Natural killer cell (primary cell): ENCODE data around the gene PLD1. TPM values are rescaled to one million over a fixed set of nuclear protein-coding genes. Genes with fewer than 3 reads are reported as not detected.

Experiments
- ATAC-seq, 3 donors: fragments of 150-1000 bp in 2 of 3; fragments of 200-7000 bp in 1 of 3; cut with Tn5 transposase; 1 replicate in 1 of 3; 2 replicates in 2 of 3; pipeline ENCODE4 v1.10.0; 2021; ENCODE audit warnings: mild to moderate bottlenecking in 2 of 3, moderate library complexity in 2 of 3
- DNase-seq, 2 donors: peaks; one replicate each; pipeline versions ENCODE4 v3.0.0 to v3.0.0-alpha.2; 2013 to 2021; ENCODE audit warnings: mixed read lengths in 1 of 2
- H3K27ac ChIP-seq: one replicate; pipeline ENCODE4 v1.5.1; 2013; ENCODE audit warnings: mild to moderate bottlenecking, low read length
- H3K27me3 ChIP-seq: one replicate; pipeline ENCODE4 v1.6.1; 2013; ENCODE audit warnings: low read length; ENCODE audit not compliant: control insufficient read depth, insufficient read depth
- H3K36me3 ChIP-seq: one replicate; pipeline ENCODE4 v1.6.1; 2013; ENCODE audit warnings: low read length; ENCODE audit not compliant: control insufficient read depth, insufficient read depth
- H3K4me1 ChIP-seq: one replicate; pipeline ENCODE4 v1.6.1; 2013; ENCODE audit warnings: low read length; ENCODE audit not compliant: control insufficient read depth, insufficient read depth
- H3K4me3 ChIP-seq: one replicate; pipeline ENCODE4 v1.5.1; 2013; ENCODE audit warnings: low read length
- H3K9me3 ChIP-seq: one replicate; pipeline ENCODE4 v1.6.1; 2013; ENCODE audit warnings: low read length; ENCODE audit not compliant: control insufficient read depth, insufficient read depth
- H3K27ac Mint-ChIP-seq, 2 donors: one replicate each; pipeline ENCODE4 v1.8.0; 2022; ENCODE audit warnings: mild to moderate bottlenecking in 2 of 2, mixed read lengths in 2 of 2, moderate library complexity in 1 of 2
- H3K27me3 Mint-ChIP-seq, 2 donors: one replicate each; pipeline ENCODE4 v1.8.0; 2022; ENCODE audit warnings: low read depth in 2 of 2, mixed read lengths in 2 of 2
- H3K36me3 Mint-ChIP-seq: one replicate; pipeline ENCODE4 v1.8.0; 2022; ENCODE audit warnings: mixed read lengths
- H3K4me1 Mint-ChIP-seq, 2 donors: one replicate each; pipeline ENCODE4 v1.8.0; 2022; ENCODE audit warnings: mixed read lengths in 2 of 2
- H3K4me3 Mint-ChIP-seq: one replicate; pipeline ENCODE4 v1.8.0; 2022; ENCODE audit warnings: mild to moderate bottlenecking, moderate library complexity, mixed read lengths
- H3K9me3 Mint-ChIP-seq, 2 donors: one replicate each; pipeline ENCODE4 v1.8.0; 2022; ENCODE audit warnings: mixed read lengths in 2 of 2
- WGBS: methylation state at CpG from one replicate; pipeline ENCODE4 v1.1.7; 2013; ENCODE audit warnings: missing lambda C conversion rate; ENCODE audit not compliant: insufficient coverage; 5-methylcytosine and 5-hydroxymethylcytosine counted together
- intact Hi-C: fragments of 100-400 bp; cut with micrococcal nuclease; formaldehyde crosslinking; loops from one replicate; pipeline ENCODE4 v1.14.2; 2022
- total RNA-seq, 4 donors: library from RNA; stranded (reverse); fragments of 120-200 nt in 1 of 4; gene quantifications; one replicate each; pipeline versions ENCODE4 v1.2.3 to v1.2.4, GENCODE V29; 2013 to 2022
- TF ChIP-seq, protein P1 (sequence below): fragments of 200-600 bp; IDR thresholded peaks from one replicate; pipeline ENCODE4 v1.8.0; 2022; ENCODE audit warnings: antibody characterized with exemption

Gene PLD1
- total RNA-seq, 3 donors from 2014 or later (not counting 1 experiment from before 2014, with no cell fraction given): 13.2 to 26.3 (median 17.1) TPM

DNA sequence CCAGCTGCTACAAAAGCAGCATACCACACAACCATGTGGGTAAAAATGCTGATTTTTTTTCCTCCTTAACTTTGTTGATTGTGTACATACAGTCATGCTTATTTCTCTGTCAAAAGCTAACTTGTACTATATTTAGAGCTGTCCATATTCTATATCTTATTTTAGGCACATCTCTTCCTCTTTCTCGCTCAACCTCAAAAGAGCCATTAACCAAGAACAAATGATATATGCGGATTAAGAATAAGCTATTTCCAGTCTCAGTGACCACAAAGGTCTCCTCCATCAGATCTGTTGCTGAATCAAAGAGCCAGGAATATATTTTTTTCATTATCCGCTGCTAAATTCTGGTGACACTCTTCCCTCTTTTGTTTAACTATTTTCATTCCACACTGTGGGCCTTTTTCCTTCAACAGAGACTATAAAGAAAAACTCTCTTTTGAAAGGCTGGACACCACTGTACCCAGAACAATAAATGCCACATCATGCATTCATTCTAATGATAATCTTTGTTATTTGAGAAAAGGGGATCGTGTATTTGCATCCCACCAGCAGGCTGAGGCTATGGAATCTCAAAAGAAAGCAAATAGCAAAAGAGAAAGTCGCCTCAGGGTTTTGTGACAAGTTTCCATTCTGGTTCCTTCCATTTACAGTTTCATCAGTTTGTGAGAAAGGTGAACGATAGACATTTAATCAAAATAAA is 40.8 kb upstream of the PLD1 start:
- Histone ChIP-seq H3K9me3 (no peaks in the 10 kb centered on the region), H3K36me3 (no peaks in the 10 kb centered on the region), H3K4me1 (no peaks in the 10 kb centered on the region), H3K27ac (no peak overlapping the region), H3K27me3 (no peaks in the 10 kb centered on the region), H3K4me3 (no peak overlapping the region)
- Mint-ChIP-seq H3K9me3 (peaks cover 2 to 3% of the 10 kb centered on the region in 2 donors), H3K27ac (no peak overlapping the region), H3K36me3 (peaks cover 12% of the 10 kb centered on the region), H3K4me1 (no peaks in the 10 kb centered on the region), H3K4me3 (no peak overlapping the region), H3K27me3 (peaks cover under 1 to 11% of the 10 kb centered on the region in 2 donors)
- 66% methylated on average over 6 of the region's 6 CpGs for WGBS
- DNase-seq (no peak), ATAC-seq (no peak)
- intact Hi-C loops: no loop called here
- TF ChIP-seq, protein P1, sequence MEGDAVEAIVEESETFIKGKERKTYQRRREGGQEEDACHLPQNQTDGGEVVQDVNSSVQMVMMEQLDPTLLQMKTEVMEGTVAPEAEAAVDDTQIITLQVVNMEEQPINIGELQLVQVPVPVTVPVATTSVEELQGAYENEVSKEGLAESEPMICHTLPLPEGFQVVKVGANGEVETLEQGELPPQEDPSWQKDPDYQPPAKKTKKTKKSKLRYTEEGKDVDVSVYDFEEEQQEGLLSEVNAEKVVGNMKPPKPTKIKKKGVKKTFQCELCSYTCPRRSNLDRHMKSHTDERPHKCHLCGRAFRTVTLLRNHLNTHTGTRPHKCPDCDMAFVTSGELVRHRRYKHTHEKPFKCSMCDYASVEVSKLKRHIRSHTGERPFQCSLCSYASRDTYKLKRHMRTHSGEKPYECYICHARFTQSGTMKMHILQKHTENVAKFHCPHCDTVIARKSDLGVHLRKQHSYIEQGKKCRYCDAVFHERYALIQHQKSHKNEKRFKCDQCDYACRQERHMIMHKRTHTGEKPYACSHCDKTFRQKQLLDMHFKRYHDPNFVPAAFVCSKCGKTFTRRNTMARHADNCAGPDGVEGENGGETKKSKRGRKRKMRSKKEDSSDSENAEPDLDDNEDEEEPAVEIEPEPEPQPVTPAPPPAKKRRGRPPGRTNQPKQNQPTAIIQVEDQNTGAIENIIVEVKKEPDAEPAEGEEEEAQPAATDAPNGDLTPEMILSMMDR: no peak

DNA sequence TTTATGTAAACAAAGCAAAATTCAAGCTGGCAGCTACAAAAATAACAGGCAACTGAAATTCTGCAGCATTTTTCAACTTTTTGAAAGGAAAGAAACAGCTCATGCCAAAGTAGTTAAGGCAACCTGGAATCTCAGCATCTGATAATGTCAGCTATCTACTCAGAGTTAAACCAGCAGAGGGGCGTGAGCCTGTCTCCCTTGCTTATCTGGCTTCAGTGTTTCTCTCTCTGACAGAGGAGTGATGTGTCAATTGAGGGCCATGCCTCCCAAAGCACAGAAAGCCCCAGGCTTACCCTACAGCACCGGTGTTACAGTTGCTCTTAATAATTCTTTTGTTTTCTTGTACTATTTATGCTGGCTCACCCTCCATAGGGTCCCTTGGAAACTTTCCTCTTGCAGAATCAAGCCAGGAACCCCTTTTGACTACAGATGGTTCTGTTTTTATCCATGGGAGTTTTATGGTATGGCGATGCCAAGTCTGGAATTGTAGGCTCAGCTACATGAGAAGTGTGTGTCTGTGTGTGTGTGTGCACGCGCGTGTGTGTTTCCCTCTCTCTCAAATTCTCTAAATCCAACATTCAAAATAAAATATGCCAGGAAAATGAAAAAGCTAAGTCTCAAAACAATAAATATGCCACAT is 40.2 kb upstream of the PLD1 start:
- H3K36me3 Mint-ChIP-seq: peaks cover 12% of the 10 kb centered on the region

DNA sequence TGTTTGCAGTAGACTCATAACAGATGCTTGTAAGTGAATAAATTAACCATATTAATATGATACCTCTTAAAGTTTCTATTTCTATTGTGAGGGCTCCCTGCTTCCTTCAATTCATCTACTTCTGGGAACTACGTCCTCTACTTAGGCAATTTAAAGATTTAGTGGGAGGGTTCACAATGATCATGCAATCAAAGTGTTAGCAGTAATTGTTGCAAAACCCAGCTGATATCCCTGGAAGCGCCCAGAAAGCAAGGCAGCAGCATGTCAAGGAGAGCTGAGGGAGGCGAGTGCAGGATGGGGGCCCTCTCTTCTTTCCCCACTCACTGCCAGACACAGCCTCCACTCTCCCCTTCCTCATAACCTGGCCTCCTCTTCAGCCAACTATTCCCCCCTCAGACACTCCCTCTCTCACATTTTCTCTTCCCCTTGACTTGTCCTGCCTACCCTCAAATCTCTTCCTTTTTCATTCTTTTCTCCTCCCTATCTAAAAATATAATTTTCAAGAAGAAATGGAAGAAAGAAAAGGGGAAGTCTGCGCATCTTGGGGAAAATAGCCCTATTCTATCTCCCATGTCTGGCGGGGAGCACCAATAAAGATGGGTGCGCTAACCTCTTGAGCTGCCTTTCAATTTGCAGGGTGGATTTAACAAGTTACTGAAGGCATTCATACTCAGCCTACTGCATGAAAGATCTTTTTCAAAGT is 39.5 kb upstream of the PLD1 start:
- Mint-ChIP-seq H3K27me3 (peaks cover 4 to 11% of the 10 kb centered on the region in 2 donors), H3K36me3 (peaks cover 11% of the 10 kb centered on the region), H3K9me3 (peaks cover 2 to 6% of the 10 kb centered on the region in 2 donors), H3K27ac (no peak overlapping the region), H3K4me3 (no peak overlapping the region), H3K4me1 (no peaks in the 10 kb centered on the region)
- ATAC-seq (no peak), DNase-seq (no peak)
- Histone ChIP-seq H3K27ac (no peak overlapping the region), H3K4me3 (no peak overlapping the region), H3K9me3 (no peaks in the 10 kb centered on the region), H3K4me1 (no peaks in the 10 kb centered on the region), H3K27me3 (no peaks in the 10 kb centered on the region), H3K36me3 (no peaks in the 10 kb centered on the region)
- TF ChIP-seq, protein P1: no peak
- intact Hi-C loops: no loop called here
- WGBS: 84% methylated on average over 5 of the region's 6 CpGs

More for the DNA sequence above, 40.2 kb upstream of the PLD1 start:
- H3K4me3 ChIP-seq: no peak overlapping the region
- no peak overlapping the region for H3K27ac ChIP-seq
- Mint-ChIP-seq H3K27ac (no peak overlapping the region), H3K4me1 (no peaks in the 10 kb centered on the region), H3K4me3 (no peak overlapping the region), H3K9me3 (peaks cover 2 to 6% of the 10 kb centered on the region in 2 donors), H3K27me3 (peaks cover 4 to 11% of the 10 kb centered on the region in 2 donors)
- WGBS: 95% methylated on average over 4 of the region's 6 CpGs
- no peaks in the 10 kb centered on the region for H3K36me3 ChIP-seq
- intact Hi-C loops: no loop called here
- no peaks in the 10 kb centered on the region for H3K9me3 ChIP-seq
- H3K4me1 ChIP-seq: no peaks in the 10 kb centered on the region
- no peak for ATAC-seq
- no peaks in the 10 kb centered on the region for H3K27me3 ChIP-seq
- TF ChIP-seq, protein P1: no peak
- no peak for DNase-seq
